Measurements from ENCODE around the gene LILRB3.
"Not testable (repeated sequence)": the region's sequence is repeated elsewhere in the genome, so short reads cannot be mapped to it uniquely, and the experiment has no call there.

Gene LILRB3

DNA sequence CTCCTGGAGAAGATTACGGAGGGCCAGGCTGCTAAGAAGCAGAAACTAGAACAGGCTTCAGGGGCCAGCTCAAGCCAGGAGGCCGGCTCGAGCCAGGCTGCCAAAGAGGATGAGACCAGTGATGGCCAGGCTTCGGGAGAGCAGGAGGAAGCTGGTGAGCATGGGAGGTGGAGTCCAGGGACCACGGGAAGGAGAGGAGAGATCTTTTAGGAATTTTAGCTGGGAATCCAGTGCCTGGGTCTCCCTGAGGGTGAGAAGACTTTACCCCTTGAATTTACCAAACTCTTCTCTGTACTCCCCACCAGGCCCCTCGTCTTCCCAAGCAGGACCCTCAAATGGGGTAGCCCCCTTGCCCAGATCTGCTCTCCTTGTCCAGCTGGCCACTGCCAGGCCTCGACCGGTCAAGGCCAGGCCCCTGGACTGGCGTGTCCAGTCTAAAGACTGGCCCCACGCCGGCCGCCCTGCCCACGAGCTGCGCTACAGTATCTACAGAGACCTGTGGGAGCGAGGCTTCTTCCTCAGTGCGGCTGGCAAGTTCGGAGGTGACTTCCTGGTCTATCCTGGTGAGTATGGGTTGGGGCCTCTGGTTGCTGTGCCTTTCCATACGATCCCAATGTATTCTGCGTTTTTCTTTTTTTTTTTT is 30.9 kb downstream of the LILRB3 start:
- TF ChIP-seq ZNF274 (IDR thresholded peaks at IDR 0.05; ENCODE audit: low read depth, low read length), result no peak
- H3K4me3 ChIP-seq (ENCODE audit: low read length), result peak overlapping the region; percentile 69; the same call in 1 of the 2 replicates

- TF ChIP-seq ZNF274 (IDR thresholded peaks at IDR 0.05; ENCODE audit: low read depth, low read length), result no peak
- H3K4me3 ChIP-seq (ENCODE audit: low read length), result peak within 1 kb of the TSS; percentile 69; the same call in 1 of the 2 replicates
Observed at GRCh38 chr19:54191011-54191810, 31.6 kb downstream of the LILRB3 start, which contains the start of gene TSEN34. TSS of gene TSEN34 (plus strand) at chr19:54191308. CDS start at chr19:54191365, 57 bp downstream.

DNA sequence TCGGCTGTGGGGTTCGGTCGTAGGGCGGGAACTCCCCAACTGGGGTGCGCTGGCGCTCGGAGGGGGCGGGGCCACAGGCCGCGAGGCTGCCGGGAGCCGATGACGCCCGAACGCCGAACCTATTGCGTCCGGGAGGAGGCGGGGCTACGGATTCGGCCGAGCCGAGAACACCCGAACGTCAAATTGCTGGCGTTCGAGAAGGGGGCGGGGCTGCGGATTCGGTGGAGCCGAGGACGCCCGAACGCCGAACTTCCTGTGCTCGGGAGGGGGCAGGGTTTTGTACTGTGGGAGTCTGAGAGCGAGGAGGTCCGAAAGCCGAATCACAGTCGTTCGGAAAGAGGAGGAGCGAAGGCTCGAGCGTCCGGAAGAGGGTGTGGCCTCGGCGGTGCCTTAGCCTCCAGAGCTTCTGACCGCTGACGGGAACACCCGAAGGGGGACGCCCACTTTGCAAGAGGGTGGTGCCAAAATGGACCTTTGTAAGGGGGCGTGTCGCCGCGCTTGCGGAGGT is 32.2 kb downstream of the LILRB3 start:
- H3K4me3 ChIP-seq (ENCODE audit: low read length), result peak overlapping the region; percentile 69; the same call in 1 of the 2 replicates
- TF ChIP-seq ZNF274 (IDR thresholded peaks at IDR 0.05; ENCODE audit: low read depth, low read length), result no peak

- peak overlapping the region; percentile 65; the same call in 1 of the 2 replicates for H3K4me3 ChIP-seq (ENCODE audit: low read length)
- TF ChIP-seq ZNF274 (IDR thresholded peaks at IDR 0.05; ENCODE audit: low read depth, low read length), result no peak
Observed at GRCh38 chr19:54189735-54190502, 32.9 kb downstream of the LILRB3 start.

DNA sequence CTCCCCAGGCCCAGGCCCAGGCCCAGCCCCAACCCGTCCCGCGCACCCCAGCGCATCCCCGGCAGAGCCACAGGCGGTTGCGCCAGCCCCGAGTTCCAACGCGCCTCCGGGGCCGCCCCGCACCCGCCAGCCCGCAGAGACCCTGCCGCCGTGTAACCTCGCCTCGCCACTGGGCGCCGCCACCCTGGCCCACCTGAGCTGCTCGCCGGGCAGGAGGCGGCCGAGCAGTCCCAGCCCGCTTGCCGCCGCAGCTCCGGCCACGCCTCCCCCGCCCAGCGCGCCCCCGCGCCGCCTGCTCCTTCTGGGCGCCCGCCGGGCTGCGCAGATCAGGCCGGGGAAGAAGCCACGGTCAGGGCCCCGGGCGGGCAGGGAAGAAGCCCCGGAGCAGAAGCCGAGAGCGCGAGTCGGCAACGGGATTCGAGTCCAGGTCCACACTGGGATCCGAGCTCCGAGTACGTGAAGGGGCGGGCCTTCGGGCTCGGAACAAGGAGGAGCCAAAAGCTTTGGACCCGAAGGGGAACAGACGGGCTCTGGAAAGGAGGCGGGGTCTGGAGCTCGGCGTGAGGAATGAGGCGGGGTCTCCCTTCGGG is 33.6 kb downstream of the LILRB3 start, which contains the start of gene MBOAT7:
MBOAT7 (minus strand) TSS at position 436 of the 590 bp plus-strand sequence. CDS start 1,072 bp downstream, outside the sequence.
- peak within 1 kb of the TSS; percentile 66 for H3K4me3 ChIP-seq (ENCODE audit: low read length)
- no peak for TF ChIP-seq ZNF274 (IDR thresholded peaks at IDR 0.05; ENCODE audit: low read depth, low read length)

GRCh38 chr19:54188215-54188871 is 34.5 kb downstream of the LILRB3 start:
- H3K4me3 ChIP-seq (ENCODE audit: low read length), result peak overlapping the region; percentile 66
- no peak for TF ChIP-seq ZNF274 (IDR thresholded peaks at IDR 0.05; ENCODE audit: low read depth, low read length)

DNA sequence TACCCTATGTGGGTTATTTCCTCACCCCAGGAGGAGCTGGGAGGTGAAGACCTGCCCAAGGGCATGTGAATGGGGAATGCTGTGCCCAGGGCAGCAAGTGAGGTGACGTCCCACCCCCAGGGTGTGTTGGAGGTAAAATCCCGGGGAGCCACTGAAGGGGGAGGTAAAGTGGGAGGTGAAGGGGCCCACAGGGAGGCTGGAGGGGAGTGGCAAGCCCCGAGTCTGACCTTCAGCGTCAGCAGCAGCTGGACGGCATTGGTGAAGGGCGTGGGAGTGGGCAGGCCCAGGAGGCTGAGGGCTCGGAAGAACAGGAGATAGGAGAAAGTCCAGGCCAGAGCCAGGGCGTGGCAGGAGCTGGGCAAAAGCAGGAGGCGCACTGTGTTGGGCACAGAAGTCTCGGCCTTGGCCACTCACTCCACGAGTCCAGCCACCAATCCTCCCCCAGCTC is 35.8 kb downstream of the LILRB3 start:
- no peak for TF ChIP-seq ZNF274 (IDR thresholded peaks at IDR 0.05; ENCODE audit: low read depth, low read length)
- no peak overlapping the region for H3K4me3 ChIP-seq (ENCODE audit: low read length)

- H3K4me3 ChIP-seq (ENCODE audit: low read length), result no peak overlapping the region
- TF ChIP-seq ZNF274 (IDR thresholded peaks at IDR 0.05; ENCODE audit: low read depth, low read length), result no peak
Observed at GRCh38 chr19:54186351-54186750, 36.5 kb downstream of the LILRB3 start.

DNA sequence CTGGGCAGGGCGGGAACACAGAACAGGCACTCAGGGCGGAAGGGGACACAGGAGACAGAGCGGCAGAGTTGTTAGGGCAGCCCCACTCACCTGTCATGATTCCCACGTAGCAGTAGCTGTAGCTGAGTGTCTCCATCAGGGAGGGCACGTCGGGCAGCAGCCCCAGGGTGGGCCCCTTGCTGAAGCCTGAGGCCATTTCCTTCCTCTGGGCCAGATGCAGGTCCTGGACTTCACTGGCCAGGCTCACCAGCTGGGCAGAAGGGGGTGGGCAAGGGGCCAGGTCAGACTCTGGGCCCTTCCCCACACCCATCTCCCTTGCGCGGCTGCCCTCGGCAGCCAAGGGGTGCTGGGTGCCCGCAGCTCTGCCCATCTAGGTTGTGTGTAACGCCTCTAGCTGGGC is 39.4 kb downstream of the LILRB3 start:
- no peak overlapping the region for H3K4me3 ChIP-seq (ENCODE audit: low read length)
- TF ChIP-seq ZNF274 (IDR thresholded peaks at IDR 0.05; ENCODE audit: low read depth, low read length), result no peak

GRCh38 chr19:54181894-54182293 is 40.9 kb downstream of the LILRB3 start:
- H3K4me3 ChIP-seq (ENCODE audit: low read length), result not testable (repeated sequence)

GRCh38 chr19:54180691-54181091 is 42.1 kb downstream of the LILRB3 start:
- H3K4me3 ChIP-seq (ENCODE audit: low read length), result no peak overlapping the region
- no peak for TF ChIP-seq ZNF274 (IDR thresholded peaks at IDR 0.05; ENCODE audit: low read depth, low read length)

- no peak for TF ChIP-seq ZNF274 (IDR thresholded peaks at IDR 0.05; ENCODE audit: low read depth, low read length)
- H3K4me3 ChIP-seq (ENCODE audit: low read length), result no peak overlapping the region
Observed at GRCh38 chr19:54179921-54180461, 42.8 kb downstream of the LILRB3 start.

All from GM08714 (cell line).